ENCODE results near the gene XPNPEP2.
"Not testable (repeated sequence)": the region's sequence is repeated elsewhere in the genome, so short reads cannot be mapped to it uniquely, and the experiment has no call there.

The XPNPEP2 gene

GRCh38 chrX:129721414-129721813, 17.4 kb upstream of the XPNPEP2 start:
- DNase-seq = no peak

- peak; percentile 23 for DNase-seq
Measured at GRCh38 chrX:129721870-129722269, 16.9 kb upstream of the XPNPEP2 start.

GRCh38 chrX:129723511-129723910, 15.3 kb upstream of the XPNPEP2 start:
- DNase-seq = no peak

GRCh38 chrX:129724754-129725153, 14.0 kb upstream of the XPNPEP2 start:
- no peak for DNase-seq

GRCh38 chrX:129726307-129727111, 12.3 kb upstream of the XPNPEP2 start:
- peak; percentile 37 for DNase-seq

- no peak for DNase-seq
Measured at GRCh38 chrX:129728061-129728460, 10.7 kb upstream of the XPNPEP2 start.

- no peak for DNase-seq
Measured at GRCh38 chrX:129731228-129731627, 7.6 kb upstream of the XPNPEP2 start.

- DNase-seq = no peak
Measured at GRCh38 chrX:129732857-129733256, 5.9 kb upstream of the XPNPEP2 start.

GRCh38 chrX:129733335-129733734, 5.4 kb upstream of the XPNPEP2 start:
- no peak for DNase-seq

GRCh38 chrX:129736491-129736890, 2.3 kb upstream of the XPNPEP2 start:
- DNase-seq = peak; percentile 32

GRCh38 chrX:129737916-129738315, 863 bp upstream of the XPNPEP2 start:
- no peak for DNase-seq

GRCh38 chrX:129739578-129739977, 799 bp downstream of the XPNPEP2 start:
- no peak for DNase-seq

- no peak for DNase-seq
Measured at GRCh38 chrX:129741880-129742758, 3.3 kb downstream of the XPNPEP2 start.

- DNase-seq = not testable (repeated sequence)
Measured at GRCh38 chrX:129742759-129743152, 4.0 kb downstream of the XPNPEP2 start.

- no peak for DNase-seq
Measured at GRCh38 chrX:129743821-129744220, 5.0 kb downstream of the XPNPEP2 start.

GRCh38 chrX:129744861-129745321, 6.1 kb downstream of the XPNPEP2 start:
- peak; percentile 45 for DNase-seq

GRCh38 chrX:129746557-129747470, 8.0 kb downstream of the XPNPEP2 start:
- no peak for DNase-seq

- DNase-seq = no peak
Measured at GRCh38 chrX:129747533-129747932, 8.8 kb downstream of the XPNPEP2 start.

- DNase-seq = no peak
Measured at GRCh38 chrX:129748305-129748704, 9.5 kb downstream of the XPNPEP2 start.

- DNase-seq = no peak
Measured at GRCh38 chrX:129749069-129749468, 10.3 kb downstream of the XPNPEP2 start.

- DNase-seq = no peak
Measured at GRCh38 chrX:129750971-129751370, 12.2 kb downstream of the XPNPEP2 start.
